Endodermal cell (in vitro differentiated cells): ENCODE results near the gene CNTNAP1. TPM values are rescaled to one million over a fixed set of nuclear protein-coding genes. Genes with fewer than 3 reads are reported as not detected.

Experiments
- DNase-seq: peaks from one replicate; pipeline ENCODE4 v3.0.0-alpha.2; 2017
- H3K27ac ChIP-seq: 2 replicates; pipeline ENCODE4 v1.5.1; 2013; ENCODE audit warnings: mild to moderate bottlenecking, low read depth, low read length, moderate library complexity
- H3K27me3 ChIP-seq: 2 replicates; pipeline ENCODE4 v1.6.1; 2013; ENCODE audit warnings: mild to moderate bottlenecking, low read length, moderate library complexity; ENCODE audit not compliant: insufficient read depth, control insufficient read depth, poor library complexity, severe bottlenecking
- H3K36me3 ChIP-seq: 2 replicates; pipeline ENCODE4 v1.7.0; 2013; ENCODE audit warnings: mild to moderate bottlenecking, low read length, moderate library complexity; ENCODE audit not compliant: control insufficient read depth, insufficient read depth
- H3K4me1 ChIP-seq: one replicate; pipeline ENCODE4 v1.7.0; 2013; ENCODE audit warnings: low read length; ENCODE audit not compliant: control insufficient read depth, insufficient read depth
- H3K4me3 ChIP-seq: 2 replicates; pipeline ENCODE4 v1.5.1; 2013; ENCODE audit warnings: mild to moderate bottlenecking, low read length, moderate library complexity
- H3K9ac ChIP-seq: 2 replicates; pipeline ENCODE4 v1.6.1; 2013; ENCODE audit warnings: mild to moderate bottlenecking, low read length, moderate library complexity; ENCODE audit not compliant: poor library complexity, severe bottlenecking; ENCODE audit errors: extremely low read depth
- H3K9me3 ChIP-seq: 2 replicates; pipeline ENCODE4 v1.6.1; 2013; ENCODE audit warnings: mild to moderate bottlenecking, low read length, moderate library complexity; ENCODE audit not compliant: control insufficient read depth
- H3K27ac Mint-ChIP-seq: 2 replicates; pipeline ENCODE4 v1.8.0; 2020; ENCODE audit warnings: mixed read lengths
- H3K27me3 Mint-ChIP-seq: 2 replicates; pipeline ENCODE4 v1.8.0; 2021; ENCODE audit warnings: mild to moderate bottlenecking, mixed read lengths; ENCODE audit not compliant: insufficient read depth
- H3K36me3 Mint-ChIP-seq: 2 replicates; pipeline ENCODE4 v1.8.0; 2020; ENCODE audit warnings: low read depth, mixed read lengths
- H3K4me1 Mint-ChIP-seq: 2 replicates; pipeline ENCODE4 v1.8.0; 2020; ENCODE audit warnings: mixed read lengths
- H3K4me3 Mint-ChIP-seq: 2 replicates; pipeline ENCODE4 v1.8.0; 2020; ENCODE audit warnings: mild to moderate bottlenecking, moderate library complexity, mixed read lengths
- H3K9me3 Mint-ChIP-seq: 2 replicates; pipeline ENCODE4 v1.8.0; 2020; ENCODE audit warnings: mild to moderate bottlenecking, mixed read lengths
- WGBS, 2 experiments: methylation state at CpG; one replicate each; pipeline versions ENCODE4 v1.1.5 to v1.1.7; 2013; ENCODE audit warnings: missing lambda C conversion rate in 2 of 2, mixed read lengths in 1 of 2; ENCODE audit not compliant: insufficient coverage in 1 of 2, insufficient read length in 1 of 2; 5-methylcytosine and 5-hydroxymethylcytosine counted together
- total RNA-seq, 2 donors: library from RNA; stranded (reverse); fragmentation: NEBNext Ultra II Directional in 1 of 2; extraction: Animal tissue kit (Norgen Biotek cat#: 25700) in 1 of 2; gene quantifications; 2 replicates in 1 of 2; 3 replicates in 1 of 2; pipeline ENCODE4 v1.2.1, GENCODE V29; 2021
- TF ChIP-seq, protein P1 (sequence below): fragments of 200-600 bp; sonication (generic); conservative IDR thresholded peaks from 2 replicates; pipeline ENCODE4 v1.5.0; 2021; ENCODE audit warnings: antibody characterized with exemption, mild to moderate bottlenecking

CNTNAP1 gene
- total RNA-seq, 2 donors from 2014 or later, result 9.9 to 18.9 TPM

DNA sequence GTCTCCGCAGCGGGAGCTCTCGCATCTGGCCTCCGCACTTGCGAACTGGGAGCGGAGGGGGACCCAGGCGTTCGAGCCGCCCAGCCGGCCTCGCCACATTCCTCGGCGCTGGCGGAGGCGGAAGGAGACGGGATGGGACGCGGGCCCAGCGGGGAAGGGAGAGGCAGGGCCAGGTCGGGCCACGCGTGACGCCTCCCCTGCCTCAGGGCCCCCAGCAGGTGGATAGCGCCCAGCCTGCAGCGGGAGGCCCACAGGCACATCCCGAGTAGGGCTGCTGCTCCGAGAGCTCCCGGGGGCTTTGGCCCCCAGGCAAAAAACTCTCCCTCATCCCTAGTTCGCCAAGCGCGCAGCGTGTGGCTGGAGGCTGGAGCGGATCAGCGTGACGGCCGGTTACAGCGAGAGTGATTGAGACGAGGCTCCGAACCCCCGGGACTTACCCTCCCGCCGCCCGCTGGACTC, 6.3 kb upstream of the CNTNAP1 start:
- Mint-ChIP-seq H3K27me3 (peaks cover 63% of the 10 kb centered on the region), H3K36me3 (peaks cover 2% of the 10 kb centered on the region), H3K9me3 (no peaks in the 10 kb centered on the region), H3K4me1 (peaks cover 20% of the 10 kb centered on the region), H3K27ac (peak overlapping the region; percentile 70), H3K4me3 (peak overlapping the region; percentile 75)
- DNase-seq, result no peak
- Histone ChIP-seq H3K9ac (peak overlapping the region; percentile 38), H3K4me3 (peak overlapping the region; percentile 82), H3K27me3 (peaks cover 52% of the 10 kb centered on the region), H3K9me3 (no peaks in the 10 kb centered on the region), H3K36me3 (no peaks in the 10 kb centered on the region), H3K4me1 (peaks cover 9% of the 10 kb centered on the region), H3K27ac (no peak overlapping the region)
- TF ChIP-seq, protein P1, sequence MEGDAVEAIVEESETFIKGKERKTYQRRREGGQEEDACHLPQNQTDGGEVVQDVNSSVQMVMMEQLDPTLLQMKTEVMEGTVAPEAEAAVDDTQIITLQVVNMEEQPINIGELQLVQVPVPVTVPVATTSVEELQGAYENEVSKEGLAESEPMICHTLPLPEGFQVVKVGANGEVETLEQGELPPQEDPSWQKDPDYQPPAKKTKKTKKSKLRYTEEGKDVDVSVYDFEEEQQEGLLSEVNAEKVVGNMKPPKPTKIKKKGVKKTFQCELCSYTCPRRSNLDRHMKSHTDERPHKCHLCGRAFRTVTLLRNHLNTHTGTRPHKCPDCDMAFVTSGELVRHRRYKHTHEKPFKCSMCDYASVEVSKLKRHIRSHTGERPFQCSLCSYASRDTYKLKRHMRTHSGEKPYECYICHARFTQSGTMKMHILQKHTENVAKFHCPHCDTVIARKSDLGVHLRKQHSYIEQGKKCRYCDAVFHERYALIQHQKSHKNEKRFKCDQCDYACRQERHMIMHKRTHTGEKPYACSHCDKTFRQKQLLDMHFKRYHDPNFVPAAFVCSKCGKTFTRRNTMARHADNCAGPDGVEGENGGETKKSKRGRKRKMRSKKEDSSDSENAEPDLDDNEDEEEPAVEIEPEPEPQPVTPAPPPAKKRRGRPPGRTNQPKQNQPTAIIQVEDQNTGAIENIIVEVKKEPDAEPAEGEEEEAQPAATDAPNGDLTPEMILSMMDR, result no peak
- 1% methylated on average over 25 to 43 of the region's 43 CpGs for WGBS, 2 experiments

DNA sequence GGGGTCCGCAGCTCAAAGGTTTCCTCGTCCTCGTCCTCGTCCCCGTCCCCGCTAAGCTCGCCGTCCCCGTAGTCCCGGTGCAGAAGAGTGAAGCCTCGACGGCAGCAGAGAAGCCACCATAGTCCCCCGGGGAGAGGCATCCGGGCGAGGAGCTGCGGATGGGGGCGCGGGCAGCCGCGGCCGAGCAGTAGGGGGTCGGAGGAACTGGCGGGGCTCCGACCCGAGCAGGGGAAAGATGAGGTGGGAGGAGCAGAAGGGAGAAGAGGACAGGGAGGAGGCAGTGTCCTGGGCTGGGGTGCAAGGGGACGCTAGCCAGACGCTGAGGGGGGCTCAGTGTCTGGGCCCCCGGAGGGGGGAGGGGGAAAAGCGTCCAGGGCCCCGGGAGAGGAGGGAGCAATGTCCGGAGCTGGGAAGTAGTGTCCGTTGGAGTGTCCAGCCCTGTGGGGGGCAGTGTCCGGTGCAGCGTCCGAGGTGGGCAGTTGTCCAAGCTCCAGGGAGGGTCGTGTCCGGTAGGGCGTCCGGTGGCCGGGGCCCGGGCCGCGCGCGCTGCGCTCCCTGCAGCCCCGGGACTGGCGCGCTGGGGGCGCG, 5.8 kb upstream of the CNTNAP1 start, which contains the start of gene PLEKHH3:
Gene PLEKHH3 (minus strand): TSS at position 571 of the 588 bp plus-strand sequence. CDS start 431 bp downstream, at position 140.
- H3K4me3 Mint-ChIP-seq, result peak within 1 kb of the TSS; percentile 75
- H3K27ac ChIP-seq, result peak within 1 kb of the TSS; percentile 89
- H3K36me3 Mint-ChIP-seq, result peaks cover 2% of the 10 kb centered on the region
- H3K9ac ChIP-seq, result peak within 1 kb of the TSS; percentile 38
- no peaks in the 10 kb centered on the region for H3K9me3 ChIP-seq
- WGBS, 2 experiments, result 0 to 1% methylated on average over 19 to 38 of the region's 51 CpGs
- peaks cover 10% of the 10 kb centered on the region for H3K4me1 ChIP-seq
- peak within 1 kb of the TSS; percentile 96 for H3K27ac Mint-ChIP-seq
- DNase-seq, result no peak
- no peaks in the 10 kb centered on the region for H3K9me3 Mint-ChIP-seq
- TF ChIP-seq, protein P1, result peak; percentile 32
- H3K4me3 ChIP-seq, result peak within 1 kb of the TSS; percentile 82
- H3K27me3 Mint-ChIP-seq, result peaks cover 63% of the 10 kb centered on the region
- no peaks in the 10 kb centered on the region for H3K36me3 ChIP-seq
- H3K27me3 ChIP-seq, result peaks cover 48% of the 10 kb centered on the region
- H3K4me1 Mint-ChIP-seq, result peaks cover 21% of the 10 kb centered on the region

DNA sequence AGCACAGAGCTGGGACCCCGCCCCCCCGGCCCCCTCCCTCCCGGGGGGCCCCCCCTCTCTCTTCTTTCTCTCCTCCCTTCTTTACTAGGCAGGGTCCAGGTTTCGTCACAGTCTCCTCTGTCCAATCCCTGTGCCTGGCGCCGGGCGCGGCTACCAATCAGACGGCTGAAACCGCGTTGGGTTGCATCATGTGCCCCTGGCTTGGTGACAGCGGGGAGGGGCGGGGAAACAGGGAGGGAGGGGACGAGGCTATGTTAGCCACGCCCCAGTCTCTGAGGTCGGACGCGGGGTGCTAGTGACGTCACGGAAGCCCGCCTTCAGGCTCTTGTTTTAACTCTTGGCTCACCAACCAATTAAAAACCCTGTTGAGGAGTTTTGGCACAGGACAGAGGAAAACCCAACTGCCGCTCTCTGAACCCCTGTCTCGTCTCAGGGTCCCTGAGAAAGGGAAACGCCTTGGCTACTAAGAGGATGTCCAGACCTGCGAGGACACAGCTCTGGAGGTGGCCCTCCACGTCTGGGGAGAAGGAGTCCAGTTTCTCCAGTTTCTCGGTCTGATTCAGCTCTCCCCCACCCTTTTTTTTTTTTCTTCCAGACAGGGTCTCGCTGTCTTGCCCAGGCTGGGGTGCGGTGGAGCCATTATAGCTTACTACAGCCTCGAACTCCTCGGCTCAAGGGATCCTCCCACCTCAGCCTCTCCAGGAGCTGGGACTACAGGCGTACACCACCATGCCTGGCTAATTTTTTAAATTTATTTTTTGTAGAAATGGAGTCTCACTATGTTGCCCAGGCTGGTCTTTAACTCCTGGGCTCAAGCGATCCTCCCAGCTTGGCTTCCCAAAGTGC, 5.1 kb upstream of the CNTNAP1 start:
- Mint-ChIP-seq H3K27ac (peak overlapping the region; percentile 96), H3K27me3 (peaks cover 63% of the 10 kb centered on the region), H3K9me3 (no peaks in the 10 kb centered on the region), H3K4me1 (peaks cover 23% of the 10 kb centered on the region), H3K36me3 (peaks cover 2% of the 10 kb centered on the region), H3K4me3 (peak overlapping the region; percentile 75)
- peak overlapping the region; percentile 82 for H3K4me3 ChIP-seq
- H3K4me1 ChIP-seq, result peaks cover 12% of the 10 kb centered on the region
- H3K27me3 ChIP-seq, result peaks cover 47% of the 10 kb centered on the region
- peak overlapping the region; percentile 89 for H3K27ac ChIP-seq
- DNase-seq, result peak; percentile 100
- no peaks in the 10 kb centered on the region for H3K36me3 ChIP-seq
- no peaks in the 10 kb centered on the region for H3K9me3 ChIP-seq
- WGBS, 2 experiments, result 15 to 16% methylated on average over 26 to 30 of the region's 33 CpGs
- no peak overlapping the region for H3K9ac ChIP-seq
- TF ChIP-seq, protein P1, result no peak
